ENCODE data around the gene CARD14.

CARD14 gene

GRCh38 chr17:80181431-80181830, 11.6 kb downstream of the CARD14 start:
- no peak for ATAC-seq (replicated peaks; ENCODE audit: extremely low read depth, poor library complexity, severe bottlenecking)
- Mint-ChIP-seq H3K27ac (ENCODE audit: low read depth) (no peak overlapping the region), H3K27me3 (peaks cover 28% of the 10 kb centered on the region), H3K4me1 (no peaks in the 10 kb centered on the region), H3K36me3 (ENCODE audit: insufficient read depth) (peaks cover 2% of the 10 kb centered on the region), H3K9me3 (no peaks in the 10 kb centered on the region), H3K4me3 (no peak overlapping the region)
- no peak for DNase-seq (ENCODE audit: low spot score in 2 of 2)

- Mint-ChIP-seq H3K4me1 (no peaks in the 10 kb centered on the region), H3K9me3 (no peaks in the 10 kb centered on the region), H3K4me3 (no peak overlapping the region), H3K36me3 (ENCODE audit: insufficient read depth) (peaks cover 2% of the 10 kb centered on the region), H3K27me3 (peaks cover 28% of the 10 kb centered on the region), H3K27ac (ENCODE audit: low read depth) (no peak overlapping the region)
- DNase-seq (ENCODE audit: low spot score in 2 of 2): no peak
- no peak for ATAC-seq (replicated peaks; ENCODE audit: extremely low read depth, poor library complexity, severe bottlenecking)
Observed at GRCh38 chr17:80182118-80182844, 12.5 kb downstream of the CARD14 start.

DNA sequence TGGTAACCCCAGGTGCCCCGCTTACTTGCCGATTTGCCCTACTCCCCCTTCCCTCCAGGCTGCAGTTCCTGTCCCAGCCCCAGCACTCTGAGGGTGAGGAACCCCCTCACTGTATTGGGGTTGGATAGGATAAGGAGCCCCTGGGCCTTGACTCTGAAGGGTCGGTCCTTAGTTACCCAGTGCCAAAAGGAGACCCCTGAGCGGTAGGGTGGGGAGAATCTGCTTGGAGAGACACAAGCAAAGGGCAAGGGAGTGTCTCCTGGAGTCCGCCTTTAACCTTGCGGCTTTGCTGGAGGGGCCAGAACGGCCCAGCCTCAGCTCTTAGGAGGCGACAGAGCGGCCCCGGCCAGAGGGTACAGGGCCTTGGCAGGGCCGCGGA, 13.0 kb downstream of the CARD14 start:
- Mint-ChIP-seq H3K9me3 (no peaks in the 10 kb centered on the region), H3K36me3 (ENCODE audit: insufficient read depth) (peaks cover 2% of the 10 kb centered on the region), H3K27ac (ENCODE audit: low read depth) (no peak overlapping the region), H3K4me1 (no peaks in the 10 kb centered on the region), H3K4me3 (no peak overlapping the region), H3K27me3 (peaks cover 28% of the 10 kb centered on the region)
- ATAC-seq (replicated peaks; ENCODE audit: extremely low read depth, poor library complexity, severe bottlenecking): no peak
- no peak for DNase-seq (ENCODE audit: low spot score in 2 of 2)

DNA sequence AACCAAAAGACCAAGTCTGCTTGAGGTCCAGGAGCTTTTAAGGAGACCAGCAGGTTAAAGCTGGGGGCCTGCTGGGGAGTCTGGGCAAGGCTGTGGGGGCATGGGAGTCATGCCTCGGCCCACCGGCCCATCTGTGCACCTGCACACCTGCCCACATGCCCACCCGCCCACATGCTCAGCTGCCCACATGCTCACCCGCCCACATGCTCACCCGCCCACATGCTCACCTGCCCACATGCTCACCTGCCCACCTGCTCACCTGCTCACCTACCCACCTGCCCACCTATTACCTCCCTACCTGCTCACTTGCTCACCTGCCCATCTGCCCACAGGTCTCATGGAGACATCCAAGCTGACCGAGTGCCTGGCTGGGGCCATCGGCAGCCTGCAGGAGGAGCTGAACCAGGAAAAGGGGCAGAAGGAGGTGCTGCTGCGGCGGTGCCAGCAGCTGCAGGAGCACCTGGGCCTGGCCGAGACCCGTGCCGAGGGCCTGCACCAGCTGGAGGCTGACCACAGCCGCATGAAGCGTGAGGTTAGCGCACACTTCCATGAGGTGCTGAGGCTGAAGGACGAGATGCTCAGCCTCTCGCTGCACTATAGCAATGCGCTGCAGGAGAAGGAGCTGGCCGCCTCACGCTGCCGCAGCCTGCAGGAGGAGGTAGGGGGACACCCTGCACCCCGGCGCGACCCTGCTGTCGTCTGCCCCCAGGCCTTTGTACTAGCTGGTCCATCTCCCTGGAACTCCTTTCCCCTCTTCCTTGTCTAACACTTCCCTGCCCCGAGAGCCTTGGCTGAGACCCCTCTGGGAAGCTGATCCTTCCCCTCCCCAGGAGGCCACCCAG, 14.0 kb downstream of the CARD14 start:
- Mint-ChIP-seq H3K27ac (ENCODE audit: low read depth) (no peak overlapping the region), H3K4me1 (no peaks in the 10 kb centered on the region), H3K27me3 (peaks cover 28% of the 10 kb centered on the region), H3K36me3 (ENCODE audit: insufficient read depth) (no peaks in the 10 kb centered on the region), H3K4me3 (no peak overlapping the region), H3K9me3 (no peaks in the 10 kb centered on the region)
- no peak for DNase-seq (ENCODE audit: low spot score in 2 of 2)
- no peak for ATAC-seq (replicated peaks; ENCODE audit: extremely low read depth, poor library complexity, severe bottlenecking)

DNA sequence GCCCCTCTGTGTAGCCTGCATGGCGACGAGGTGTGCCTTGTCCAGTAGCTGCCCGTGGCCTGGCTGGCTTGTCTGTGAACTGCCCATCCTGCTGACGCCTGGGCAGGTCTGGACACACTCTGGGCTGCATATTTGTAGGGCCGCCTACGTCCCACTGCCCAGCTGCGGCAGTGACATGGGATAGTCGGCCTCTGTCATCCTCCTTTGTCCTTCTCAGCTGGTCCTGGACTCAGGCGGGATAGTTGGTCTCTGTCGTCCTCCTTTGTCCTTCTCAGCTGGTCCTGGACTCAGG, 14.5 kb downstream of the CARD14 start:
- Mint-ChIP-seq H3K9me3 (no peaks in the 10 kb centered on the region), H3K27me3 (peaks cover 28% of the 10 kb centered on the region), H3K4me3 (no peak overlapping the region), H3K36me3 (ENCODE audit: insufficient read depth) (no peaks in the 10 kb centered on the region), H3K27ac (ENCODE audit: low read depth) (no peak overlapping the region), H3K4me1 (no peaks in the 10 kb centered on the region)
- no peak for DNase-seq (ENCODE audit: low spot score in 2 of 2)
- no peak for ATAC-seq (replicated peaks; ENCODE audit: extremely low read depth, poor library complexity, severe bottlenecking)

DNA sequence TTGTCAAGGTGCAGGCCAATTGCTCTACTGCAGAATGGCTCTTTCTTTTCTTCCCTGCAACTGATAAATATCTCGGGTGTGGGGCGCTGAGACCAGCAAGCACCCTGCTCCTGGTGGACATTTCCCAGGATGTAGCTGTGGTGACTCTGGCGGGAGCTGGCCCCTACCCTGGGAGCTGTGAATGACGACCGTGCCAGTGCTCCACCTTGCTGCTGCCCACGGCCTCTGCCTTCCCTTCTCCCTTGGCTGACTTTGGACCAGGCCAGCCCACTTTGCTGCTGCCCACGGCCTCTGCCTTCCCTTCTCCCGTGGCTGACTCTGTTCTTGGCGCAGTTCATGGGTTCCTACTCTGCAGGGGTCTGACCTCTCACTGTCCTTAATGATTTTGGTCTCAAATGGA, 16.1 kb downstream of the CARD14 start:
- H3K9me3 Mint-ChIP-seq: no peaks in the 10 kb centered on the region
- DNase-seq (ENCODE audit: low spot score in 2 of 2) (no peak), ATAC-seq (replicated peaks; ENCODE audit: extremely low read depth, poor library complexity, severe bottlenecking) (no peak)
- peaks cover 28% of the 10 kb centered on the region for H3K27me3 Mint-ChIP-seq
- no peaks in the 10 kb centered on the region for H3K36me3 Mint-ChIP-seq (ENCODE audit: insufficient read depth)
- no peaks in the 10 kb centered on the region for H3K4me1 Mint-ChIP-seq
- H3K27ac Mint-ChIP-seq (ENCODE audit: low read depth): no peak overlapping the region
- H3K4me3 Mint-ChIP-seq: no peak overlapping the region

GRCh38 chr17:80187090-80187489, 17.3 kb downstream of the CARD14 start:
- no peak overlapping the region for H3K4me3 Mint-ChIP-seq
- ATAC-seq (replicated peaks; ENCODE audit: extremely low read depth, poor library complexity, severe bottlenecking) (no peak), DNase-seq (ENCODE audit: low spot score in 2 of 2) (no peak)
- no peak overlapping the region for H3K27ac Mint-ChIP-seq (ENCODE audit: low read depth)
- no peaks in the 10 kb centered on the region for H3K9me3 Mint-ChIP-seq
- no peaks in the 10 kb centered on the region for H3K36me3 Mint-ChIP-seq (ENCODE audit: insufficient read depth)
- peaks cover 25% of the 10 kb centered on the region for H3K27me3 Mint-ChIP-seq
- no peaks in the 10 kb centered on the region for H3K4me1 Mint-ChIP-seq

- no peak overlapping the region for H3K27ac Mint-ChIP-seq (ENCODE audit: low read depth)
- no peak overlapping the region for H3K4me3 Mint-ChIP-seq
- no peaks in the 10 kb centered on the region for H3K4me1 Mint-ChIP-seq
Observed at GRCh38 chr17:80187515-80187941, 17.7 kb downstream of the CARD14 start.

GRCh38 chr17:80189611-80190010, 19.8 kb downstream of the CARD14 start:
- H3K27ac Mint-ChIP-seq (ENCODE audit: low read depth): no peak overlapping the region
- peaks cover 29% of the 10 kb centered on the region for H3K27me3 Mint-ChIP-seq
- no peaks in the 10 kb centered on the region for H3K36me3 Mint-ChIP-seq (ENCODE audit: insufficient read depth)
- H3K9me3 Mint-ChIP-seq: no peaks in the 10 kb centered on the region
- ATAC-seq (replicated peaks; ENCODE audit: extremely low read depth, poor library complexity, severe bottlenecking) (no peak), DNase-seq (ENCODE audit: low spot score in 2 of 2) (no peak)
- H3K4me1 Mint-ChIP-seq: no peaks in the 10 kb centered on the region
- no peak overlapping the region for H3K4me3 Mint-ChIP-seq

More at GRCh38 chr17:80187515-80187941, 17.7 kb downstream of the CARD14 start:
- Mint-ChIP-seq H3K9me3 (no peaks in the 10 kb centered on the region), H3K27me3 (peaks cover 24% of the 10 kb centered on the region), H3K36me3 (ENCODE audit: insufficient read depth) (no peaks in the 10 kb centered on the region)
- DNase-seq (ENCODE audit: low spot score in 2 of 2) (no peak), ATAC-seq (replicated peaks; ENCODE audit: extremely low read depth, poor library complexity, severe bottlenecking) (no peak)

GRCh38 chr17:80190716-80191115, 20.9 kb downstream of the CARD14 start:
- Mint-ChIP-seq H3K4me3 (no peak overlapping the region), H3K27ac (ENCODE audit: low read depth) (no peak overlapping the region), H3K36me3 (ENCODE audit: insufficient read depth) (no peaks in the 10 kb centered on the region), H3K4me1 (no peaks in the 10 kb centered on the region), H3K9me3 (no peaks in the 10 kb centered on the region), H3K27me3 (peaks cover 23% of the 10 kb centered on the region)
- ATAC-seq (replicated peaks; ENCODE audit: extremely low read depth, poor library complexity, severe bottlenecking): no peak
- no peak for DNase-seq (ENCODE audit: low spot score in 2 of 2)

DNA sequence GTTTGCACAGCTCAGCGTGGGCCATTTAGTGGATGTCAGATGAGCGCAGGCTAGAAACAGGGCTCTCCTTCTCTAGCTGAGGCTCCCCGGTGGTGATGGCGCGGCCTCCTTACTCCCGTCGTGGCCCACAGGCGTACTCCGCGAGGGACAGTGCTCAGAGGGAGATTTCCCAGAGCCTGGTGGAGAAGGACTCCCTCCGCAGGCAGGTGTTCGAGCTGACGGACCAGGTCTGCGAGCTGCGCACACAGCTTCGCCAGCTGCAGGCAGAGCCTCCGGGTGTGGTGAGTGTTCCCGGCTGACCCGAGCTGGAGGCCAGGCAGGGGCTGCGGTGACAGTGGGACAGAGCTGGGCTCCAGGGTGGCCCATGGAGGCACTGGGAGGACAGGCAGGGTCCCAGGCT, 21.4 kb downstream of the CARD14 start:
- Mint-ChIP-seq H3K36me3 (ENCODE audit: insufficient read depth) (no peaks in the 10 kb centered on the region), H3K4me1 (peaks cover 4% of the 10 kb centered on the region), H3K9me3 (no peaks in the 10 kb centered on the region), H3K27me3 (peaks cover 18% of the 10 kb centered on the region), H3K27ac (ENCODE audit: low read depth) (no peak overlapping the region), H3K4me3 (no peak overlapping the region)
- no peak for ATAC-seq (replicated peaks; ENCODE audit: extremely low read depth, poor library complexity, severe bottlenecking)
- no peak for DNase-seq (ENCODE audit: low spot score in 2 of 2)

GRCh38 chr17:80191865-80192661, 22.2 kb downstream of the CARD14 start:
- Mint-ChIP-seq H3K9me3 (no peaks in the 10 kb centered on the region), H3K4me3 (no peak overlapping the region), H3K27ac (ENCODE audit: low read depth) (no peak overlapping the region), H3K27me3 (peaks cover 18% of the 10 kb centered on the region), H3K36me3 (ENCODE audit: insufficient read depth) (no peaks in the 10 kb centered on the region), H3K4me1 (peaks cover 5% of the 10 kb centered on the region)
- ATAC-seq (replicated peaks; ENCODE audit: extremely low read depth, poor library complexity, severe bottlenecking) (no peak), DNase-seq (ENCODE audit: low spot score in 2 of 2) (no peak)

Data from central memory CD8-positive, alpha-beta T cell (primary cell).